GM18909 (cell line): ENCODE results near the gene PEBP1.

ENCODE experiments used
- ATAC-seq: cut with Tn5 transposase; IDR thresholded peaks from one replicate; pipeline ENCODE4 v1.9.1; 2021; ENCODE audit warnings: mild to moderate bottlenecking; ENCODE audit not compliant: unreplicated experiment, poor library complexity

PEBP1 gene

GRCh38 chr12:118188690-118189371 is 52.9 kb downstream of the PEBP1 start:
- ATAC-seq = no peak

- ATAC-seq = no peak
Measured at GRCh38 chr12:118189741-118190191, 53.8 kb downstream of the PEBP1 start.

- no peak for ATAC-seq
Measured at GRCh38 chr12:118190266-118190665, 54.3 kb downstream of the PEBP1 start.

- ATAC-seq = no peak
Measured at GRCh38 chr12:118193477-118193876, 57.6 kb downstream of the PEBP1 start.

GRCh38 chr12:118193958-118194357 is 58.0 kb downstream of the PEBP1 start:
- ATAC-seq = no peak
